Gastroesophageal sphincter (tissue), 3 donors: Measurements from ENCODE around the gene TPT1.

Experiments used
- POLR2A ChIP-seq, 2 donors: fragments of 450-650 bp; IDR thresholded peaks; one replicate each; pipeline ENCODE4 v1.6.1; 2017; ENCODE audit warnings: antibody characterized with exemption in 2 of 2, mild to moderate bottlenecking in 2 of 2, moderate library complexity in 1 of 2
- TF ChIP-seq, protein P1 (sequence below), 4 experiments: fragments of 200-600 bp in 2 of 4; fragments of 450-650 bp in 2 of 4; sonication (generic) in 1 of 4; IDR thresholded peaks; one replicate each; pipeline ENCODE4 v1.5.1; 2017 to 2019; ENCODE audit warnings: antibody characterized with exemption in 4 of 4, mild to moderate bottlenecking in 2 of 4, moderate library complexity in 2 of 4

DNA sequence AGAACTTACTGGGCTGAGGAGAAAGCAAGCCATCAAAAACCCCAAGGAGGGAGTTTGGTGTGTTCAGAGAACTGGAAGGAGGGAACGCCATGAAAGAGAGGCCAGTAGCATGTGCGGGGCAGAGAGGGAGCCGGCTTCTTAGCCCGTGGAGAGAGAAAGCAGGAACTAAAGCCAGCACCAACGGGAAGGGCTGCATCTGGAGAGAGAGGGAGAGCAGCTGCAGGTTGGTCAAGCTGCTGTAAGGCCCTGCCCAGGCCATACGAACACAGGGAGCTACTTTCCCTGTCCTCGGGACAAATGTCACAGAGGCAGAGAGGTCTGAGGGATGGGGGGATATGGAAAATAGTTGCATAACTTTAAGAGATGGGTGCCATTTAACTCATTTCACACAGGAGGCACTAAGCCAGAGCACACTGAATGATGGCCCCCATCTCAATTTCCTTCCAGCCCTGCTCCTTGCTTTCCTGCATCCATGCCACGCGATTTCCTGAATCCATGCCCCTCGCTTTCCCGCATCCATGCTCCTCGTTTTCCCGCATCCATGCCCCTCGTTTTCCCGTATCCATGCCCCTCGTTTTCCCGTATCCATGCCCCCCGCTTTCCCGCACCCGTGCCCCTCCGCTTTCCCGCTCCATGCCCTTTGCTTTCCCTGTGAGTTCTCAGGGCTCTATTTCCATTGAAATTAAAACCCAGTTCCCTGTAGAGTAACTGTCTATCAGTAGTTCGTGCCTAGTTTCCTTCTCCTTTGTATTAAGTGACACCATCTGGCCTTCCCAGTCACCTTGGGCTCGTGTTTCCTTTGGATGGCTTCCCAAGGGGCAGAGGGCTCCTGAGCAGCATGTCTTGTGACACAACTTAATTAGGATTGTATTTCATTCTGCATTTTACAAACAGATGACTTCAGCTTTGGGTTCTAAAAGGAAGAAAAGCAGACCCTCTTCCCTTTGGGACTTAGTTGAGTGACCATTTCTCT, 31.5 kb upstream of the TPT1 start:
- TF ChIP-seq, protein P1, sequence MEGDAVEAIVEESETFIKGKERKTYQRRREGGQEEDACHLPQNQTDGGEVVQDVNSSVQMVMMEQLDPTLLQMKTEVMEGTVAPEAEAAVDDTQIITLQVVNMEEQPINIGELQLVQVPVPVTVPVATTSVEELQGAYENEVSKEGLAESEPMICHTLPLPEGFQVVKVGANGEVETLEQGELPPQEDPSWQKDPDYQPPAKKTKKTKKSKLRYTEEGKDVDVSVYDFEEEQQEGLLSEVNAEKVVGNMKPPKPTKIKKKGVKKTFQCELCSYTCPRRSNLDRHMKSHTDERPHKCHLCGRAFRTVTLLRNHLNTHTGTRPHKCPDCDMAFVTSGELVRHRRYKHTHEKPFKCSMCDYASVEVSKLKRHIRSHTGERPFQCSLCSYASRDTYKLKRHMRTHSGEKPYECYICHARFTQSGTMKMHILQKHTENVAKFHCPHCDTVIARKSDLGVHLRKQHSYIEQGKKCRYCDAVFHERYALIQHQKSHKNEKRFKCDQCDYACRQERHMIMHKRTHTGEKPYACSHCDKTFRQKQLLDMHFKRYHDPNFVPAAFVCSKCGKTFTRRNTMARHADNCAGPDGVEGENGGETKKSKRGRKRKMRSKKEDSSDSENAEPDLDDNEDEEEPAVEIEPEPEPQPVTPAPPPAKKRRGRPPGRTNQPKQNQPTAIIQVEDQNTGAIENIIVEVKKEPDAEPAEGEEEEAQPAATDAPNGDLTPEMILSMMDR (IDR thresholded peaks at IDR 0.05): no peak
- TF ChIP-seq POLR2A (IDR thresholded peaks at IDR 0.05): no peak
